ENCODE results near the gene TRIM71. TPM values are rescaled to one million over a fixed set of nuclear protein-coding genes. Genes with fewer than 3 reads are reported as not detected.
A peak's percentile ranks its signal among the peaks of the same experiment; 100 is the strongest.

Gene TRIM71
- total RNA-seq, 1 donor from 2014 or later, result 17.2 TPM

DNA sequence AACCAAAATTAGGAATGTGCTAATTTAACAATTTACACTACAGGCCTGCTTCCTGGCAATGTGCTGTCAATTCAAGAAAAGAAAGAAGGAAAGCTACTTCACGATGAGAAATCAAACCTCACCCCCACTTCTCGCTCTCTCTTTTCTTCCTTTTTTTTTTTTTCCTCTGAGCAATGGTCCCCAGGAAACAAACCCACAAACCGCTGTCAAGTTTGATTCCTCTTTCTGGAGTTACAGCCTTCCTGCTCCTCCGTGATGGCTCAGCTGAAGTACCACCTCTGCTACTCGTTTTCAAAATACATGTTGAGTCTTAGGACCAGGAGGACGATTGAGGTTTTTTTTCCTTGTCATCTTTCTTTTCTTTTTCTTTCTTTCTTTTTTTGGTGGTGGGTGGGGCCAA lies 3.4 kb upstream of the TRIM71 start:
- peaks cover 6% of the 10 kb centered on the region for H3K9me3 ChIP-seq (ENCODE audit: insufficient read depth, low read depth, low read length)
- H2AFZ ChIP-seq (ENCODE audit: low read depth, low read length), result no peak overlapping the region
- H3K4me2 ChIP-seq (ENCODE audit: low read length), result no peak overlapping the region
- DNase-seq (ENCODE audit: low read depth), result no peak
- no peak for TF ChIP-seq EZH2 (IDR thresholded peaks at IDR 0.05; ENCODE audit: insufficient read depth, low read length)
- no peak for TF ChIP-seq CTCF (IDR thresholded peaks at IDR 0.05; ENCODE audit: insufficient read depth, low read depth, low read length)
- Mint-ChIP-seq H3K9me3 (ENCODE audit: unreplicated experiment) (no peaks in the 10 kb centered on the region), H3K36me3 (ENCODE audit: low read depth, unreplicated experiment) (peaks cover 9% of the 10 kb centered on the region), H3K27ac (ENCODE audit: unreplicated experiment) (peak overlapping the region; percentile 59), H3K27me3 (ENCODE audit: low read depth, unreplicated experiment) (no peaks in the 10 kb centered on the region), H3K4me1 (ENCODE audit: low read depth, unreplicated experiment) (peaks cover 16% of the 10 kb centered on the region), H3K4me3 (ENCODE audit: unreplicated experiment) (peak overlapping the region; percentile 28)
- no peak for FAIRE-seq
- H3K27ac ChIP-seq (ENCODE audit: low read depth, low read length), result no peak overlapping the region
- H3K4me1 ChIP-seq (ENCODE audit: insufficient read depth, low read length), result peaks cover 4% of the 10 kb centered on the region
- no peak overlapping the region for H3K4me3 ChIP-seq (ENCODE audit: insufficient read depth, low read depth, low read length)
- H3K36me3 ChIP-seq (ENCODE audit: insufficient read depth, low read length), result no peaks in the 10 kb centered on the region
- peaks cover 38% of the 10 kb centered on the region for H3K27me3 ChIP-seq (ENCODE audit: insufficient read depth, low read length)
- H4K20me1 ChIP-seq (ENCODE audit: insufficient read depth, low read length), result no peaks in the 10 kb centered on the region
- no peaks in the 10 kb centered on the region for H3K79me2 ChIP-seq (ENCODE audit: insufficient read depth, low read length)
- H3K9ac ChIP-seq (ENCODE audit: low read length), result no peak overlapping the region

GRCh38 chr3:32815841-32816438 lies 1.9 kb upstream of the TRIM71 start:
- Mint-ChIP-seq H3K4me1 (ENCODE audit: low read depth, unreplicated experiment) (peaks cover 23% of the 10 kb centered on the region), H3K27ac (ENCODE audit: unreplicated experiment) (peak overlapping the region; percentile 59), H3K9me3 (ENCODE audit: unreplicated experiment) (no peaks in the 10 kb centered on the region), H3K27me3 (ENCODE audit: low read depth, unreplicated experiment) (no peaks in the 10 kb centered on the region), H3K36me3 (ENCODE audit: low read depth, unreplicated experiment) (peaks cover 9% of the 10 kb centered on the region), H3K4me3 (ENCODE audit: unreplicated experiment) (peak overlapping the region; percentile 89)
- H3K27me3 ChIP-seq (ENCODE audit: insufficient read depth, low read length), result peaks cover 54% of the 10 kb centered on the region
- no peak overlapping the region for H3K4me3 ChIP-seq (ENCODE audit: insufficient read depth, low read depth, low read length)
- TF ChIP-seq EZH2 (IDR thresholded peaks at IDR 0.05; ENCODE audit: insufficient read depth, low read length) (no peak), CTCF (IDR thresholded peaks at IDR 0.05; ENCODE audit: insufficient read depth, low read depth, low read length) (no peak)
- no peak for FAIRE-seq
- H3K9me3 ChIP-seq (ENCODE audit: insufficient read depth, low read depth, low read length), result peaks cover 15% of the 10 kb centered on the region
- no peaks in the 10 kb centered on the region for H3K79me2 ChIP-seq (ENCODE audit: insufficient read depth, low read length)
- no peaks in the 10 kb centered on the region for H3K36me3 ChIP-seq (ENCODE audit: insufficient read depth, low read length)
- no peak overlapping the region for H3K9ac ChIP-seq (ENCODE audit: low read length)
- DNase-seq (ENCODE audit: low read depth), result no peak
- H3K4me1 ChIP-seq (ENCODE audit: insufficient read depth, low read length), result peaks cover 4% of the 10 kb centered on the region
- no peak overlapping the region for H3K4me2 ChIP-seq (ENCODE audit: low read length)
- no peak overlapping the region for H3K27ac ChIP-seq (ENCODE audit: low read depth, low read length)
- no peak overlapping the region for H2AFZ ChIP-seq (ENCODE audit: low read depth, low read length)
- no peaks in the 10 kb centered on the region for H4K20me1 ChIP-seq (ENCODE audit: insufficient read depth, low read length)

Data from astrocyte (in vitro differentiated cells and primary cell).